Spleen (tissue), 7 donors: ENCODE measurements around the gene CFAP97.

ENCODE experiments used
- POLR2A ChIP-seq, 3 donors: fragments of 450-650 bp; IDR thresholded peaks; one replicate each; pipeline ENCODE4 v1.5.1; 2017; ENCODE audit warnings: antibody characterized with exemption in 3 of 3, mild to moderate bottlenecking in 1 of 3
- TF ChIP-seq, protein P1 (sequence below), 11 experiments: fragments of 200-600 bp in 7 of 11; fragments of 450-650 bp in 4 of 11; sonication (generic) in 4 of 11; IDR thresholded peaks in 8 of 11; conservative IDR thresholded peaks in 3 of 11; 1 replicate in 7 of 11; 2 replicates in 4 of 11; pipeline versions ENCODE4 v1.4.0 to v1.8.0; 2016 to 2021; ENCODE audit warnings: antibody characterized with exemption in 11 of 11, inconsistent platforms in 4 of 11, mild to moderate bottlenecking in 1 of 11
- donor health status: DM: no; HTN: no; CAD: no; lungs with moderate emphysema.
- donor health status: DM: no; HTN: no; CAD: no.
- donor health status: DM: no; HTN: no; CAD: no.

DNA sequence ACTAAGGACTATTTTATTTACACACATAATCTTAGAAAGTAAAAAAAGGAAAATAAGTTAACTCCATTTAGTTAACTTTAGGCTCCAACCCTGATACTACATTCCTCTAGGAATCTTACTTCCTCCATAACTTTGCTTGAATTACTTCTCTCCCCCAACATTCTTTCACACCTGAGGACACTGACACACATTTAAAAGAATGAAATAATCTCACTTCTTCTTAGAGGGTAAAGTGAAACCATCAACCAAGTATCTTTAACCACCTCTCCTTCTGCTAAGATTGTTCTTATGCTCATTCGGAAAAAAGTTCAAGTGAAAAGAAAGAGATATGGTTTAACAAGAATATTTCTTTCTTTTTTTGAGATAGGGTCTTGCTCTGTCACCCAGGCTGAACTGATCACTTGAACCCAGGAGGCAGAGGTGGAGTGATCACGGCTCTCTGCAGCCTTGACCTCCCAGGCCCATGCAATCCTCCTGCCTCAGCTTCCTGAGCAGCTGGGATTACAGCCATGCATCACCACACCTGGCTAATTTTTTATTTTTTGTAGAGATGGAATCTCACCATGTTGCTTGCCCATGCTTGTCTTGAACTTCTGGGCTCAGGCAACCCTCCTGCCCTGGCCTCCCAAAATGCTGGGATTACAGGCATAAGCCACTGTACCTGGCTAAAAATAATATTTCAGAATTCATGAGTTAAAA lies 32.3 kb downstream of the CFAP97 start:
- TF ChIP-seq POLR2A (IDR thresholded peaks at IDR 0.05), result no peak
- TF ChIP-seq, protein P1, sequence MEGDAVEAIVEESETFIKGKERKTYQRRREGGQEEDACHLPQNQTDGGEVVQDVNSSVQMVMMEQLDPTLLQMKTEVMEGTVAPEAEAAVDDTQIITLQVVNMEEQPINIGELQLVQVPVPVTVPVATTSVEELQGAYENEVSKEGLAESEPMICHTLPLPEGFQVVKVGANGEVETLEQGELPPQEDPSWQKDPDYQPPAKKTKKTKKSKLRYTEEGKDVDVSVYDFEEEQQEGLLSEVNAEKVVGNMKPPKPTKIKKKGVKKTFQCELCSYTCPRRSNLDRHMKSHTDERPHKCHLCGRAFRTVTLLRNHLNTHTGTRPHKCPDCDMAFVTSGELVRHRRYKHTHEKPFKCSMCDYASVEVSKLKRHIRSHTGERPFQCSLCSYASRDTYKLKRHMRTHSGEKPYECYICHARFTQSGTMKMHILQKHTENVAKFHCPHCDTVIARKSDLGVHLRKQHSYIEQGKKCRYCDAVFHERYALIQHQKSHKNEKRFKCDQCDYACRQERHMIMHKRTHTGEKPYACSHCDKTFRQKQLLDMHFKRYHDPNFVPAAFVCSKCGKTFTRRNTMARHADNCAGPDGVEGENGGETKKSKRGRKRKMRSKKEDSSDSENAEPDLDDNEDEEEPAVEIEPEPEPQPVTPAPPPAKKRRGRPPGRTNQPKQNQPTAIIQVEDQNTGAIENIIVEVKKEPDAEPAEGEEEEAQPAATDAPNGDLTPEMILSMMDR (IDR thresholded peaks at IDR 0.05 in 8 of 11, conservative IDR thresholded peaks at IDR 0.05 in 3 of 11), result no peak
